Calu3 (cell line): ENCODE measurements around the gene DEAF1. TPM values are rescaled to one million over a fixed set of nuclear protein-coding genes. Genes with fewer than 3 reads are reported as not detected.
"Not testable (repeated sequence)": the region's sequence is repeated elsewhere in the genome, so short reads cannot be mapped to it uniquely, and the experiment has no call there.

ENCODE experiments used
- BruUV-seq: library from RNA; stranded (reverse); fragments of 400-500 nt; replicated peaks from 2 replicates; lab custom pipeline; 2021; lab: Mats Ljungman, UMichigan
- CTCF ChIA-PET: fragments of 300-600 bp; sonication (Branson Sonifier 250); formaldehyde crosslinking; loops from one replicate; lab custom pipeline; 2022; ENCODE audit warnings: antibody characterized with exemption; lab: Charles Lee
- DNase-seq: peaks from one replicate; pipeline ENCODE4 v3.0.0; 2022
- H3K27ac Mint-ChIP-seq: one replicate; pipeline ENCODE4 v1.8.0; 2022; ENCODE audit warnings: mixed read lengths; ENCODE audit not compliant: unreplicated experiment
- H3K27me3 Mint-ChIP-seq: one replicate; pipeline ENCODE4 v1.8.0; 2022; ENCODE audit warnings: mixed read lengths; ENCODE audit not compliant: unreplicated experiment
- H3K36me3 Mint-ChIP-seq: one replicate; pipeline ENCODE4 v1.8.0; 2022; ENCODE audit warnings: mild to moderate bottlenecking, moderate library complexity, mixed read lengths; ENCODE audit not compliant: insufficient read depth, unreplicated experiment
- H3K4me1 Mint-ChIP-seq: one replicate; pipeline ENCODE4 v1.8.0; 2022; ENCODE audit warnings: mild to moderate bottlenecking, low read depth, mixed read lengths; ENCODE audit not compliant: unreplicated experiment
- H3K4me3 Mint-ChIP-seq: one replicate; pipeline ENCODE4 v1.8.0; 2022; ENCODE audit warnings: mild to moderate bottlenecking, low read depth, moderate library complexity, mixed read lengths; ENCODE audit not compliant: unreplicated experiment
- H3K9me3 Mint-ChIP-seq: one replicate; pipeline ENCODE4 v1.8.0; 2022; ENCODE audit warnings: low read depth, mixed read lengths; ENCODE audit not compliant: unreplicated experiment
- CTCF ChIP-seq: fragments of 200-600 bp; IDR thresholded peaks from one replicate; pipeline ENCODE4 v1.8.0; 2022; ENCODE audit warnings: antibody characterized with exemption; ENCODE audit not compliant: unreplicated experiment
- intact Hi-C: fragments of 100-400 bp; cut with micrococcal nuclease; formaldehyde crosslinking; loops from one replicate; pipeline ENCODE4 v1.10.0; 2022; ENCODE audit not compliant: unreplicated experiment
- total RNA-seq: library from RNA; stranded (reverse); gene quantifications from 2 replicates; pipeline ENCODE4 v1.2.3, GENCODE V29; 2022

DEAF1 gene
- total RNA-seq, 1 experiment from 2014 or later: 57.0 TPM

GRCh38 chr11:650482-650881 is 44.5 kb downstream of the DEAF1 start:
- H3K27ac Mint-ChIP-seq: no peak overlapping the region
- CTCF ChIA-PET: no interaction called here
- H3K27me3 Mint-ChIP-seq: no peaks in the 10 kb centered on the region
- no TSS peak for BruUV-seq
- no peak for DNase-seq
- peaks cover 67% of the 10 kb centered on the region for H3K36me3 Mint-ChIP-seq
- peaks cover 11% of the 10 kb centered on the region for H3K4me1 Mint-ChIP-seq
- intact Hi-C loops: no loop called here
- no peak for TF ChIP-seq CTCF
- H3K4me3 Mint-ChIP-seq: no peak overlapping the region
- no peaks in the 10 kb centered on the region for H3K9me3 Mint-ChIP-seq

GRCh38 chr11:647672-648158 is 47.3 kb downstream of the DEAF1 start:
- H3K27ac Mint-ChIP-seq, H3K27me3 Mint-ChIP-seq, H3K4me3 Mint-ChIP-seq, intact Hi-C loops, BruUV-seq, DNase-seq, H3K4me1 Mint-ChIP-seq, H3K9me3 Mint-ChIP-seq, CTCF ChIA-PET: not testable (repeated sequence)
- H3K36me3 Mint-ChIP-seq: peaks cover 56% of the 10 kb centered on the region

GRCh38 chr11:646214-646613 is 48.8 kb downstream of the DEAF1 start:
- Mint-ChIP-seq H3K4me1 (no peaks in the 10 kb centered on the region), H3K27me3 (no peaks in the 10 kb centered on the region), H3K4me3 (no peak overlapping the region), H3K27ac (no peak overlapping the region), H3K9me3 (no peaks in the 10 kb centered on the region), H3K36me3 (peaks cover 55% of the 10 kb centered on the region)
- CTCF ChIA-PET: no interaction called here
- DNase-seq: no peak
- no TSS peak for BruUV-seq
- TF ChIP-seq CTCF: no peak
- intact Hi-C loops: no loop called here

- DNase-seq: no peak
- BruUV-seq: no TSS peak
- CTCF ChIA-PET: no interaction called here
- H3K4me3 Mint-ChIP-seq: no peak overlapping the region
- intact Hi-C loops: no loop called here
- no peak overlapping the region for H3K27ac Mint-ChIP-seq
- TF ChIP-seq CTCF: no peak
- H3K9me3 Mint-ChIP-seq: no peaks in the 10 kb centered on the region
- no peaks in the 10 kb centered on the region for H3K27me3 Mint-ChIP-seq
- no peaks in the 10 kb centered on the region for H3K4me1 Mint-ChIP-seq
- H3K36me3 Mint-ChIP-seq: peaks cover 53% of the 10 kb centered on the region
Measured at GRCh38 chr11:645536-645935, 49.5 kb downstream of the DEAF1 start.

- Mint-ChIP-seq H3K9me3 (no peaks in the 10 kb centered on the region), H3K27me3 (no peaks in the 10 kb centered on the region), H3K4me1 (no peaks in the 10 kb centered on the region), H3K4me3 (no peak overlapping the region), H3K36me3 (peaks cover 49% of the 10 kb centered on the region), H3K27ac (no peak overlapping the region)
- no peak for TF ChIP-seq CTCF
- intact Hi-C loops: no loop called here
- BruUV-seq: no TSS peak
- CTCF ChIA-PET: no interaction called here
- no peak for DNase-seq
Measured at GRCh38 chr11:643849-644738, 50.9 kb downstream of the DEAF1 start.
